ENCODE measurements around the gene THSD4.

GRCh38 chr15:71375934-71376333 is 260.7 kb downstream of the THSD4 start:
- TF ChIP-seq CTCF (IDR thresholded peaks at IDR 0.05; ENCODE audit: low read length) (no peak), EZH2 (optimal IDR thresholded peaks at IDR 0.05; ENCODE audit: low read depth, low read length) (no peak), EZH2phosphoT487 (IDR thresholded peaks at IDR 0.05; ENCODE audit: low read length) (no peak)

All from MM.1S (cell line).